ENCODE data around the gene ACOXL. TPM values are rescaled to one million over a fixed set of nuclear protein-coding genes. Genes with fewer than 3 reads are reported as not detected.
"Not testable (repeated sequence)": the region's sequence is repeated elsewhere in the genome, so short reads cannot be mapped to it uniquely, and the experiment has no call there.

Gene ACOXL
- total RNA-seq, 4 donors from 2014 or later, result 0.64 TPM; not detected in 3

GRCh38 chr2:110852541-110853263, 120.3 kb downstream of the ACOXL start:
- H3K27ac ChIP-seq, result no peak overlapping the region
- WGBS, result 89% methylated on average over 8 of the region's 8 CpGs
- H3K36me3 ChIP-seq, result no peaks in the 10 kb centered on the region
- H3K4me3 ChIP-seq, result no peak overlapping the region
- no peak for TF ChIP-seq EP300 (IDR thresholded peaks at IDR 0.05)
- no peak for TF ChIP-seq POLR2AphosphoS5 (IDR thresholded peaks at IDR 0.05)
- TF ChIP-seq POLR2A (IDR thresholded peaks at IDR 0.05), result no peak
- TF ChIP-seq, protein P1, sequence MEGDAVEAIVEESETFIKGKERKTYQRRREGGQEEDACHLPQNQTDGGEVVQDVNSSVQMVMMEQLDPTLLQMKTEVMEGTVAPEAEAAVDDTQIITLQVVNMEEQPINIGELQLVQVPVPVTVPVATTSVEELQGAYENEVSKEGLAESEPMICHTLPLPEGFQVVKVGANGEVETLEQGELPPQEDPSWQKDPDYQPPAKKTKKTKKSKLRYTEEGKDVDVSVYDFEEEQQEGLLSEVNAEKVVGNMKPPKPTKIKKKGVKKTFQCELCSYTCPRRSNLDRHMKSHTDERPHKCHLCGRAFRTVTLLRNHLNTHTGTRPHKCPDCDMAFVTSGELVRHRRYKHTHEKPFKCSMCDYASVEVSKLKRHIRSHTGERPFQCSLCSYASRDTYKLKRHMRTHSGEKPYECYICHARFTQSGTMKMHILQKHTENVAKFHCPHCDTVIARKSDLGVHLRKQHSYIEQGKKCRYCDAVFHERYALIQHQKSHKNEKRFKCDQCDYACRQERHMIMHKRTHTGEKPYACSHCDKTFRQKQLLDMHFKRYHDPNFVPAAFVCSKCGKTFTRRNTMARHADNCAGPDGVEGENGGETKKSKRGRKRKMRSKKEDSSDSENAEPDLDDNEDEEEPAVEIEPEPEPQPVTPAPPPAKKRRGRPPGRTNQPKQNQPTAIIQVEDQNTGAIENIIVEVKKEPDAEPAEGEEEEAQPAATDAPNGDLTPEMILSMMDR (IDR thresholded peaks at IDR 0.05), result no peak
- DNase-seq (ENCODE audit: low spot score in 2 of 2), result peak in 1 of 2 donors; percentile 40
- no peaks in the 10 kb centered on the region for H3K9me3 ChIP-seq
- H3K27me3 ChIP-seq, result peaks cover 2% of the 10 kb centered on the region
- H3K4me1 ChIP-seq, result no peaks in the 10 kb centered on the region

- peaks cover 9% of the 10 kb centered on the region for H3K27me3 ChIP-seq
- no peaks in the 10 kb centered on the region for H3K36me3 ChIP-seq
- no peaks in the 10 kb centered on the region for H3K9me3 ChIP-seq
- TF ChIP-seq EP300 (IDR thresholded peaks at IDR 0.05), result no peak
- TF ChIP-seq, protein P1 (IDR thresholded peaks at IDR 0.05), result no peak
- TF ChIP-seq POLR2A (IDR thresholded peaks at IDR 0.05), result no peak
- no peak for TF ChIP-seq POLR2AphosphoS5 (IDR thresholded peaks at IDR 0.05)
- no peaks in the 10 kb centered on the region for H3K4me1 ChIP-seq
- DNase-seq (ENCODE audit: low spot score in 2 of 2), result peak in 1 of 2 donors; percentile 43
- WGBS, result 60% methylated on average over 5 of the region's 5 CpGs
- H3K4me3 ChIP-seq, result no peak overlapping the region
- H3K27ac ChIP-seq, result no peak overlapping the region
Observed at GRCh38 chr2:110853516-110853915, 121.1 kb downstream of the ACOXL start.

DNA sequence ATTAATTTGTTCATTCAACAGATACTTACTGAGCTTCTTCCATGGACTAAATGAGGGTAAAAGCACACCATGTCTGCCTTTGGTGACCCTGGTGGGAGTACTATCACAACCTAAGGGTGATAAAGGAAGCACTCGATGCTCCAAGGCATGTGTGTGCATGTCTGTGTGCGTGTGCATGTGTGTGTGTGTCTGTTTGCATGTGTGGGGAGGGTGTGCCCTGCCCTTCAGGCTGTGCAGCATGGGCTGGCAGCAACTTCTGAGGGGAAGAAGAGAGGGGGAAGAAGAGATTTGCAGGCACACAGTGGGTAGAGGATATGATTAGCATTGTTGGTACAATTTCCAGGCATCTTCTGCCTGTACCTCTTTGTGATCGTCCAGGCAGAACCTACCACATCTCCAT, 121.6 kb downstream of the ACOXL start:
- H3K9me3 ChIP-seq, result no peaks in the 10 kb centered on the region
- DNase-seq (ENCODE audit: low spot score in 2 of 2), result peak in 1 of 2 donors; percentile 16
- H3K27ac ChIP-seq, result no peak overlapping the region
- no peaks in the 10 kb centered on the region for H3K36me3 ChIP-seq
- no peaks in the 10 kb centered on the region for H3K4me1 ChIP-seq
- 70% methylated on average over 3 of the region's 3 CpGs for WGBS
- no peak overlapping the region for H3K4me3 ChIP-seq
- no peak for TF ChIP-seq POLR2A (IDR thresholded peaks at IDR 0.05)
- no peak for TF ChIP-seq POLR2AphosphoS5 (IDR thresholded peaks at IDR 0.05)
- TF ChIP-seq, protein P1 (IDR thresholded peaks at IDR 0.05), result no peak
- TF ChIP-seq EP300 (IDR thresholded peaks at IDR 0.05), result no peak
- H3K27me3 ChIP-seq, result peaks cover 12% of the 10 kb centered on the region

- Histone ChIP-seq H3K27me3 (peaks cover 18% of the 10 kb centered on the region), H3K27ac (no peak overlapping the region), H3K36me3 (no peaks in the 10 kb centered on the region), H3K4me3 (no peak overlapping the region), H3K4me1 (no peaks in the 10 kb centered on the region), H3K9me3 (no peaks in the 10 kb centered on the region)
- peak in 1 of 2 donors; percentile 52 for DNase-seq (ENCODE audit: low spot score in 2 of 2)
- TF ChIP-seq POLR2A (IDR thresholded peaks at IDR 0.05), result no peak
- TF ChIP-seq, protein P1 (IDR thresholded peaks at IDR 0.05), result peak in 1 of 2 donors; percentile 5
Observed at GRCh38 chr2:110854355-110855081, 122.1 kb downstream of the ACOXL start.

GRCh38 chr2:110855841-110856240, 123.5 kb downstream of the ACOXL start:
- not testable (repeated sequence) for H3K4me1 ChIP-seq, H3K27ac ChIP-seq, H3K36me3 ChIP-seq, H3K4me3 ChIP-seq, H3K9me3 ChIP-seq
- WGBS, result 91% methylated on average over 7 of the region's 7 CpGs
- DNase-seq (ENCODE audit: low spot score in 2 of 2), result peak in 1 of 2 donors; percentile 12
- H3K27me3 ChIP-seq, result peaks cover 29% of the 10 kb centered on the region
